GM12878 (cell line): ENCODE results near the gene STBD1. TPM values are rescaled to one million over a fixed set of nuclear protein-coding genes. Genes with fewer than 3 reads are reported as not detected.
"Not testable (repeated sequence)": the region's sequence is repeated elsewhere in the genome, so short reads cannot be mapped to it uniquely, and the experiment has no call there.

Source experiments
- ATAC-seq: fragments of 200-7000 bp; cut with Tn5 transposase; 3 replicates; pipeline ENCODE4 v1.9.1; 2020; ENCODE audit warnings: mild to moderate bottlenecking, moderate library complexity
- BruUV-seq: library from RNA; stranded (reverse); fragments of 400-500 nt; replicated peaks from 2 replicates; lab custom pipeline; 2021; lab: Mats Ljungman, UMichigan
- CTCF ChIA-PET: fragments of 300-600 bp; sonication (Branson Sonifier 250); formaldehyde crosslinking; extraction: SDS; loops from one replicate; lab custom pipeline; 2021; ENCODE audit warnings: inconsistent platforms; lab: Yijun Ruan, JAX
- POLR2A ChIA-PET: fragments of 350-600 bp; formaldehyde crosslinking; extraction: SDS; loops from one replicate; lab custom pipeline; 2021; ENCODE audit warnings: inconsistent platforms; lab: Charles Lee
- RAD21 ChIA-PET: fragments of 300-600 bp; sonication (Branson Sonifier 250); formaldehyde crosslinking; loops from one replicate; lab custom pipeline; 2023; ENCODE audit warnings: antibody characterized with exemption; ENCODE audit not compliant: unreplicated experiment; lab: Charles Lee
- SMC1A ChIA-PET: fragments of 300-600 bp; sonication (Branson Sonifier 250); formaldehyde crosslinking; loops from one replicate; lab custom pipeline; 2023; ENCODE audit not compliant: unreplicated experiment, uncharacterized antibody; lab: Charles Lee
- DNase-seq: peaks from one replicate; pipeline ENCODE4 v3.0.0-alpha.2; 2011; ENCODE audit warnings: low read depth, low spot score
- FAIRE-seq: peaks from 3 replicates; lab custom pipeline; 2011; peaks lifted over from hg19 to GRCh38; lab: Jason Lieb, UNC
- H2AFZ ChIP-seq: 2 replicates; pipeline ENCODE4 v1.6.0; 2011; ENCODE audit warnings: low read depth, low read length, control low read depth; ENCODE audit not compliant: control insufficient read depth
- H3K27ac ChIP-seq: 2 replicates; pipeline ENCODE4 v1.5.1; 2011; ENCODE audit warnings: control low read depth; ENCODE audit not compliant: control insufficient read depth, insufficient read depth
- H3K27me3 ChIP-seq, 2 experiments: replicated peaks in 1 of 2; 2 replicates each; pipeline versions ENCODE4 v1.6.0 to v1.6.1; 2011; ENCODE audit warnings: low read length in 1 of 2; ENCODE audit not compliant: control insufficient read depth in 2 of 2, insufficient read depth in 2 of 2
- H3K36me3 ChIP-seq, 2 experiments: 2 replicates each; pipeline ENCODE4 v1.5.1; 2011; ENCODE audit warnings: low read length in 1 of 2; ENCODE audit not compliant: control insufficient read depth in 2 of 2, insufficient read depth in 2 of 2
- H3K4me1 ChIP-seq: 2 replicates; pipeline ENCODE4 v1.6.1; 2011; ENCODE audit warnings: mild to moderate bottlenecking, low read length, moderate library complexity, mixed read lengths; ENCODE audit not compliant: control insufficient read depth, insufficient read depth
- H3K4me2 ChIP-seq: 2 replicates; pipeline ENCODE4 v1.6.0; 2011; ENCODE audit warnings: control low read depth; ENCODE audit not compliant: control insufficient read depth, insufficient read depth
- H3K4me3 ChIP-seq: fragments of 200-600 bp; sonication (generic); 2 replicates; pipeline ENCODE4 v1.5.1; 2016
- H3K79me2 ChIP-seq: 2 replicates; pipeline ENCODE4 v1.6.0; 2011; ENCODE audit warnings: low read length; ENCODE audit not compliant: control insufficient read depth, insufficient read depth
- H3K9ac ChIP-seq: 2 replicates; pipeline ENCODE4 v1.8.0; 2011; ENCODE audit warnings: low read length, control low read depth, mixed read lengths; ENCODE audit not compliant: control insufficient read depth, insufficient read depth
- H3K9me3 ChIP-seq: replicated peaks from 3 replicates; pipeline ENCODE4 v1.5.1; 2011; ENCODE audit warnings: mild to moderate bottlenecking, low read length; ENCODE audit not compliant: control insufficient read depth, insufficient read depth
- H4K20me1 ChIP-seq: 2 replicates; pipeline ENCODE4 v1.6.0; 2011; ENCODE audit not compliant: control insufficient read depth, insufficient read depth
- BCL11A ChIP-seq: IDR thresholded peaks from 2 replicates; pipeline ENCODE4 v1.6.1; 2011; ENCODE audit warnings: low read depth, low read length
- CBX3 ChIP-seq: fragments of 200-600 bp; sonication (generic); IDR thresholded peaks from 2 replicates; pipeline ENCODE4 v1.6.1; 2016; ENCODE audit warnings: low read depth, borderline replicate concordance
- E2F4 ChIP-seq: IDR thresholded peaks from 2 replicates; pipeline ENCODE4 v1.6.1; 2012; ENCODE audit warnings: low read depth, low read length, improper control_type of control experiment
- HDGF ChIP-seq: fragments of 450-650 bp; IDR thresholded peaks from 2 replicates; pipeline ENCODE4 v1.6.1; 2016; ENCODE audit warnings: antibody characterized with exemption
- IRF4 ChIP-seq: IDR thresholded peaks from 2 replicates; pipeline ENCODE4 v1.6.1; 2011; ENCODE audit warnings: low read depth, low read length
- KDM1A ChIP-seq: fragments of 200-600 bp; sonication (generic); IDR thresholded peaks from 2 replicates; pipeline ENCODE4 v1.6.1; 2016; ENCODE audit warnings: borderline replicate concordance
- NFXL1 ChIP-seq: fragments of 450-650 bp; IDR thresholded peaks from 2 replicates; pipeline ENCODE4 v1.6.1; 2017; ENCODE audit warnings: antibody characterized with exemption, mild to moderate bottlenecking, borderline replicate concordance
- SIN3A ChIP-seq: IDR thresholded peaks from 2 replicates; pipeline ENCODE4 v1.6.1; 2012; ENCODE audit warnings: low read depth, low read length, improper control_type of control experiment
- SREBF2 ChIP-seq: IDR thresholded peaks from 2 replicates; pipeline ENCODE4 v1.6.1; 2012; ENCODE audit warnings: mild to moderate bottlenecking, low read length
- TAF1 ChIP-seq: IDR thresholded peaks from 2 replicates; pipeline ENCODE4 v1.6.1; 2011; ENCODE audit warnings: mild to moderate bottlenecking, low read depth, low read length, borderline replicate concordance
- YBX1 ChIP-seq: fragments of 450-650 bp; IDR thresholded peaks from 2 replicates; pipeline ENCODE4 v1.6.1; 2016; ENCODE audit warnings: antibody characterized with exemption
- ZNF622 ChIP-seq: fragments of 450-650 bp; IDR thresholded peaks from 2 replicates; pipeline ENCODE4 v1.6.1; 2017; ENCODE audit warnings: mild to moderate bottlenecking, inconsistent platforms
- WGBS: methylation state at CpG from one replicate; pipeline ENCODE4 v1.1.6; 2016; ENCODE audit warnings: low lambda C conversion rate; ENCODE audit not compliant: insufficient replicate concordance, insufficient coverage; ENCODE audit errors: missing lambda C conversion rate; 5-methylcytosine and 5-hydroxymethylcytosine counted together
- in situ Hi-C: fragments of 300-500 bp; cut with MboI; formaldehyde crosslinking; loops from 9 replicates; pipeline ENCODE4 v1.14.3; 2018; ENCODE audit warnings: mixed read lengths
- intact Hi-C: fragments of 100-400 bp; cut with micrococcal nuclease; formaldehyde crosslinking; loops from one replicate; pipeline ENCODE4 v1.14.2; 2022; ENCODE audit not compliant: unreplicated experiment
- polyA plus RNA-seq, 11 experiments: library from polyadenylated mRNA; depleted of rRNA in 4 of 11; unstranded in 6 of 11; stranded (reverse) in 5 of 11; fragments of >200 nt; fragmentation: Nextera tagmentation in 4 of 11; fragmentation: Illumina TruSeq in 1 of 11; extraction: Ambion mirVana in 4 of 11; extraction: Trizol in 1 of 11; gene quantifications; 1 replicate in 1 of 11; 2 replicates in 10 of 11; pipeline versions ENCODE4 v1.2.1 to v1.2.3, GENCODE V29; 2011 to 2016; ENCODE audit warnings: inconsistent platforms in 2 of 11, missing spikeins in 2 of 11, low read depth in 1 of 11
- total RNA-seq, 4 experiments: library from RNA; depleted of rRNA in 3 of 4; stranded (reverse); fragments of >200 nt in 3 of 4; fragmentation: Illumina TruSeq in 1 of 4; extraction: Trizol in 1 of 4; gene quantifications; 2 replicates each; pipeline versions ENCODE4 v1.2.1 to v1.2.3, GENCODE V29; 2013 to 2021
- TF ChIP-seq, protein P1 (sequence below): IDR thresholded peaks from 2 replicates; pipeline ENCODE4 v1.6.1; 2011; ENCODE audit warnings: low read depth, low read length, improper control_type of control experiment, borderline replicate concordance
- TF ChIP-seq, protein P2 (sequence below): fragments of 450-650 bp; IDR thresholded peaks from 2 replicates; pipeline ENCODE4 v1.6.1; 2017; ENCODE audit warnings: mild to moderate bottlenecking, low read depth, inconsistent platforms; ENCODE audit not compliant: poor library complexity, severe bottlenecking

STBD1 gene
- total and polyA plus RNA-seq, 10 of the 15 experiments (the other 5 are each of a cell fraction or from before 2014, with no cell fraction given), result 0.04 to 0.10 (median 0.05) TPM; not detected in 7

- no peak for TF ChIP-seq E2F4
- TF ChIP-seq, protein P1, sequence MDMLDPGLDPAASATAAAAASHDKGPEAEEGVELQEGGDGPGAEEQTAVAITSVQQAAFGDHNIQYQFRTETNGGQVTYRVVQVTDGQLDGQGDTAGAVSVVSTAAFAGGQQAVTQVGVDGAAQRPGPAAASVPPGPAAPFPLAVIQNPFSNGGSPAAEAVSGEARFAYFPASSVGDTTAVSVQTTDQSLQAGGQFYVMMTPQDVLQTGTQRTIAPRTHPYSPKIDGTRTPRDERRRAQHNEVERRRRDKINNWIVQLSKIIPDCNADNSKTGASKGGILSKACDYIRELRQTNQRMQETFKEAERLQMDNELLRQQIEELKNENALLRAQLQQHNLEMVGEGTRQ, result no peak
Measured at GRCh38 chr4:76283900-76284299, 22.6 kb upstream of the STBD1 start (continued).

GRCh38 chr4:76287811-76288210 lies 18.7 kb upstream of the STBD1 start:
- CTCF ChIA-PET, H3K4me1 ChIP-seq, ATAC-seq, H2AFZ ChIP-seq, FAIRE-seq, in situ Hi-C loops, H3K27ac ChIP-seq, DNase-seq, H3K4me2 ChIP-seq, RAD21 ChIA-PET, H3K4me3 ChIP-seq, POLR2A ChIA-PET, H3K36me3 ChIP-seq, H3K79me2 ChIP-seq, H3K9ac ChIP-seq, H3K27me3 ChIP-seq, H3K9me3 ChIP-seq, BruUV-seq, intact Hi-C loops, H4K20me1 ChIP-seq: not testable (repeated sequence)
- SMC1A ChIA-PET, result interaction anchor here (1.0 kb wide), 1 partner anchor 10 kb away, joined by 3 read pairs; no protein-coding TSS in a partner anchor
- WGBS, result 6% methylated on average over 3 of the region's 3 CpGs

DNA sequence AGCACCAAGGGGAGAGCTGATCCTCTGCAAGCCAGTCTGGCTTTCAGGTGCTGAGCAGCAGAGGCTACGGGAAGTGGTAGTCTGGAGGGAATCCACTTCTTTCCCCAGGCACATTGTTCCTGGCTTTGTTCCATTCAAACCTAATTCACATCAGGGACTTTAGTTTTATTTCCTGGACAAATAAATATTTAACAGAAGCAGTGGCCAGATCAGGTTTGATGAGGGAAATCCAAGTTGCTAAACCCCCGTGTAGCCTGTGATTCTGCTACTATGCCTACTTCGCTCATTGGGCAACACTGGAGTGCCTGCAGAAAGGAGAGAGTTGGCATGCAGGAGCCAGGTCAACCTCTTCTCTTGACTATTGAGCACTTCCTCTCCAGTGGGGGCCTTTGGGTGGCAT lies 13.8 kb upstream of the STBD1 start:
- DNase-seq, result no peak
- no peak overlapping the region for H3K4me2 ChIP-seq
- no peak for FAIRE-seq
- in situ Hi-C loops (no loop called here), intact Hi-C loops (no loop called here)
- no peak overlapping the region for H3K4me3 ChIP-seq
- RAD21 ChIA-PET, result no interaction called here
- H3K79me2 ChIP-seq, result no peaks in the 10 kb centered on the region
- 42% methylated on average over 3 of the region's 3 CpGs for WGBS
- SMC1A ChIA-PET, result no interaction called here
- POLR2A ChIA-PET, result no interaction called here
- no peaks in the 10 kb centered on the region for H3K4me1 ChIP-seq
- no peaks in the 10 kb centered on the region; a peak in 2 of 4 replicates for H3K27me3 ChIP-seq
- no TSS peak for BruUV-seq
- no peak overlapping the region for H3K9ac ChIP-seq
- H3K36me3 ChIP-seq, result no peaks in the 10 kb centered on the region
- H3K27ac ChIP-seq, result no peak overlapping the region
- no peak overlapping the region for H2AFZ ChIP-seq
- no peaks in the 10 kb centered on the region for H4K20me1 ChIP-seq
- ATAC-seq, result no peak
- CTCF ChIA-PET, result no interaction called here
- H3K9me3 ChIP-seq, result peaks cover 11% of the 10 kb centered on the region
- TF ChIP-seq YBX1 (no peak), NFXL1 (no peak), BCL11A (no peak), SIN3A (no peak), HDGF (no peak), TAF1 (no peak), ZNF622 (no peak), SREBF2 (no peak), CBX3 (no peak), KDM1A (no peak), IRF4 (no peak)
- TF ChIP-seq, protein P2, sequence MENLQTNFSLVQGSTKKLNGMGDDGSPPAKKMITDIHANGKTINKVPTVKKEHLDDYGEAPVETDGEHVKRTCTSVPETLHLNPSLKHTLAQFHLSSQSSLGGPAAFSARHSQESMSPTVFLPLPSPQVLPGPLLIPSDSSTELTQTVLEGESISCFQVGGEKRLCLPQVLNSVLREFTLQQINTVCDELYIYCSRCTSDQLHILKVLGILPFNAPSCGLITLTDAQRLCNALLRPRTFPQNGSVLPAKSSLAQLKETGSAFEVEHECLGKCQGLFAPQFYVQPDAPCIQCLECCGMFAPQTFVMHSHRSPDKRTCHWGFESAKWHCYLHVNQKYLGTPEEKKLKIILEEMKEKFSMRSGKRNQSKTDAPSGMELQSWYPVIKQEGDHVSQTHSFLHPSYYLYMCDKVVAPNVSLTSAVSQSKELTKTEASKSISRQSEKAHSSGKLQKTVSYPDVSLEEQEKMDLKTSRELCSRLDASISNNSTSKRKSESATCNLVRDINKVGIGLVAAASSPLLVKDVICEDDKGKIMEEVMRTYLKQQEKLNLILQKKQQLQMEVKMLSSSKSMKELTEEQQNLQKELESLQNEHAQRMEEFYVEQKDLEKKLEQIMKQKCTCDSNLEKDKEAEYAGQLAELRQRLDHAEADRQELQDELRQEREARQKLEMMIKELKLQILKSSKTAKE, result no peak
